Measurements from ENCODE around the gene RAB40B.

GRCh38 chr17:82722341-82723013, 24.0 kb upstream of the RAB40B start:
- TF ChIP-seq, protein P1, sequence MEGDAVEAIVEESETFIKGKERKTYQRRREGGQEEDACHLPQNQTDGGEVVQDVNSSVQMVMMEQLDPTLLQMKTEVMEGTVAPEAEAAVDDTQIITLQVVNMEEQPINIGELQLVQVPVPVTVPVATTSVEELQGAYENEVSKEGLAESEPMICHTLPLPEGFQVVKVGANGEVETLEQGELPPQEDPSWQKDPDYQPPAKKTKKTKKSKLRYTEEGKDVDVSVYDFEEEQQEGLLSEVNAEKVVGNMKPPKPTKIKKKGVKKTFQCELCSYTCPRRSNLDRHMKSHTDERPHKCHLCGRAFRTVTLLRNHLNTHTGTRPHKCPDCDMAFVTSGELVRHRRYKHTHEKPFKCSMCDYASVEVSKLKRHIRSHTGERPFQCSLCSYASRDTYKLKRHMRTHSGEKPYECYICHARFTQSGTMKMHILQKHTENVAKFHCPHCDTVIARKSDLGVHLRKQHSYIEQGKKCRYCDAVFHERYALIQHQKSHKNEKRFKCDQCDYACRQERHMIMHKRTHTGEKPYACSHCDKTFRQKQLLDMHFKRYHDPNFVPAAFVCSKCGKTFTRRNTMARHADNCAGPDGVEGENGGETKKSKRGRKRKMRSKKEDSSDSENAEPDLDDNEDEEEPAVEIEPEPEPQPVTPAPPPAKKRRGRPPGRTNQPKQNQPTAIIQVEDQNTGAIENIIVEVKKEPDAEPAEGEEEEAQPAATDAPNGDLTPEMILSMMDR (conservative IDR thresholded peaks at IDR 0.05; ENCODE audit: low read depth, low read length) = no peak
- TF ChIP-seq EZH2 (IDR thresholded peaks at IDR 0.05; ENCODE audit: borderline replicate concordance, low read depth, low read length, poor library complexity, severe bottlenecking) = no peak
